WTC11 (cell line): ENCODE measurements around the gene PLXNA3. TPM values are rescaled to one million over a fixed set of nuclear protein-coding genes. Genes with fewer than 3 reads are reported as not detected.

Experiments used
- ATAC-seq: fragments of 200-7000 bp; cut with Tn5 transposase; 2 replicates; pipeline ENCODE4 v1.10.0; 2021; ENCODE audit warnings: mild to moderate bottlenecking, moderate library complexity
- CTCF ChIA-PET: fragments of 300-600 bp; sonication (Branson Sonifier 250); formaldehyde crosslinking; loops from one replicate; lab custom pipeline; 2021; ENCODE audit warnings: antibody characterized with exemption; lab: Charles Lee
- POLR2A ChIA-PET: fragments of 350-600 bp; sonication (Branson Sonifier 250); formaldehyde crosslinking; loops from one replicate; lab custom pipeline; 2021; ENCODE audit warnings: antibody characterized with exemption; lab: Charles Lee
- DNase-seq: peaks from one replicate; pipeline ENCODE4 v3.0.0; 2021; ENCODE audit warnings: low spot score
- H3K27ac Mint-ChIP-seq: 2 replicates; pipeline ENCODE4 v1.8.0; 2021; ENCODE audit warnings: mixed read lengths
- H3K27me3 Mint-ChIP-seq: 2 replicates; pipeline ENCODE4 v1.8.0; 2021; ENCODE audit warnings: low read depth, mild to moderate bottlenecking, moderate library complexity, mixed read lengths
- H3K36me3 Mint-ChIP-seq: 2 replicates; pipeline ENCODE4 v1.8.0; 2021; ENCODE audit warnings: mixed read lengths
- H3K4me1 Mint-ChIP-seq: 2 replicates; pipeline ENCODE4 v1.8.0; 2022; ENCODE audit warnings: mixed read lengths
- H3K4me3 Mint-ChIP-seq: 2 replicates; pipeline ENCODE4 v1.8.0; 2021; ENCODE audit warnings: mild to moderate bottlenecking, moderate library complexity, mixed read lengths
- H3K9me3 Mint-ChIP-seq: 2 replicates; pipeline ENCODE4 v1.8.0; 2021; ENCODE audit warnings: mixed read lengths
- ARID4B ChIP-seq: sonication (generic); formaldehyde crosslinking; IDR thresholded peaks from 2 replicates; pipeline ENCODE4 v1.8.0; 2023; ENCODE audit warnings: missing genetic modification reagents, mild to moderate bottlenecking, borderline replicate concordance
- ESRRA ChIP-seq: sonication (generic); formaldehyde crosslinking; IDR thresholded peaks from 2 replicates; pipeline ENCODE4 v1.8.1; 2022; ENCODE audit warnings: mild to moderate bottlenecking, missing genetic modification reagents, borderline replicate concordance
- ETV6 ChIP-seq: sonication (generic); formaldehyde crosslinking; IDR thresholded peaks from 2 replicates; pipeline ENCODE4 v1.8.1; 2022; ENCODE audit warnings: mild to moderate bottlenecking, missing genetic modification reagents
- GABPB1 ChIP-seq: sonication (generic); formaldehyde crosslinking; IDR thresholded peaks from 2 replicates; pipeline ENCODE4 v1.8.1; 2023; ENCODE audit warnings: mild to moderate bottlenecking, missing genetic modification reagents
- GRHL2 ChIP-seq: fragments of 250-450 bp; sonication (Bioruptor Pico); IDR thresholded peaks from 2 replicates; pipeline ENCODE4 v1.8.0; 2022; ENCODE audit warnings: mild to moderate bottlenecking, moderate library complexity; ENCODE audit not compliant: insufficient replicate concordance, severe bottlenecking
- IRF1 ChIP-seq: sonication (generic); formaldehyde crosslinking; IDR thresholded peaks from 2 replicates; pipeline ENCODE4 v1.8.0; 2023; ENCODE audit warnings: missing genetic modification reagents
- JAZF1 ChIP-seq: fragments of 250-450 bp; sonication (Bioruptor Pico); IDR thresholded peaks from 2 replicates; pipeline ENCODE4 v1.9.0; 2021; ENCODE audit warnings: moderate library complexity, mild to moderate bottlenecking, inconsistent platforms
- NFYB ChIP-seq: sonication (generic); formaldehyde crosslinking; conservative IDR thresholded peaks from 2 replicates; pipeline ENCODE4 v1.8.0; 2022; ENCODE audit warnings: low read depth, missing genetic modification reagents
- OVOL2 ChIP-seq: fragments of 250-450 bp; sonication (Bioruptor Pico); IDR thresholded peaks from 2 replicates; pipeline ENCODE4 v1.9.0; 2021; ENCODE audit warnings: mild to moderate bottlenecking, borderline replicate concordance
- RELA ChIP-seq: sonication (generic); formaldehyde crosslinking; IDR thresholded peaks from 2 replicates; pipeline ENCODE4 v1.8.1; 2022; ENCODE audit warnings: missing genetic modification reagents, mild to moderate bottlenecking, borderline replicate concordance
- SMAD4 ChIP-seq: sonication (generic); formaldehyde crosslinking; IDR thresholded peaks from 2 replicates; pipeline ENCODE4 v1.8.0; 2022; ENCODE audit warnings: mild to moderate bottlenecking, missing genetic modification reagents
- SP1 ChIP-seq: sonication (generic); formaldehyde crosslinking; conservative IDR thresholded peaks from 2 replicates; pipeline ENCODE4 v1.8.1; 2022; ENCODE audit warnings: missing genetic modification reagents
- TCF7 ChIP-seq: sonication (generic); formaldehyde crosslinking; IDR thresholded peaks from 2 replicates; pipeline ENCODE4 v1.8.0; 2022; ENCODE audit warnings: mild to moderate bottlenecking, low read depth, missing genetic modification reagents, moderate library complexity
- TEAD4 ChIP-seq: sonication (generic); formaldehyde crosslinking; IDR thresholded peaks from 2 replicates; pipeline ENCODE4 v1.8.0; 2022; ENCODE audit warnings: mild to moderate bottlenecking, missing genetic modification reagents
- ZNF121 ChIP-seq: sonication (generic); formaldehyde crosslinking; IDR thresholded peaks from 2 replicates; pipeline ENCODE4 v1.8.0; 2023; ENCODE audit warnings: missing genetic modification reagents
- ZNF263 ChIP-seq: sonication (generic); formaldehyde crosslinking; IDR thresholded peaks from 2 replicates; pipeline ENCODE4 v1.8.1; 2022; ENCODE audit warnings: low read depth, mild to moderate bottlenecking, moderate library complexity, missing genetic modification reagents
- ZNF416 ChIP-seq: fragments of 250-450 bp; sonication (Bioruptor Pico); IDR thresholded peaks from 2 replicates; pipeline ENCODE4 v1.9.0; 2021; ENCODE audit warnings: mild to moderate bottlenecking, inconsistent platforms
- ZNF671 ChIP-seq: fragments of 250-450 bp; sonication (Bioruptor Pico); IDR thresholded peaks from 2 replicates; pipeline ENCODE4 v1.8.0; 2021; ENCODE audit warnings: mild to moderate bottlenecking
- total RNA-seq: library from RNA; stranded (reverse); gene quantifications from 3 replicates; pipeline ENCODE4 v1.2.3, GENCODE V29; 2021
- TF ChIP-seq, protein P1 (sequence below): sonication (generic); formaldehyde crosslinking; IDR thresholded peaks from 2 replicates; pipeline ENCODE4 v1.8.0; 2022; ENCODE audit warnings: mild to moderate bottlenecking, missing genetic modification reagents
- TF ChIP-seq, protein P2 (sequence below): sonication (generic); formaldehyde crosslinking; IDR thresholded peaks from 2 replicates; pipeline ENCODE4 v1.8.1; 2023; ENCODE audit warnings: mild to moderate bottlenecking, missing genetic modification reagents, borderline replicate concordance
- TF ChIP-seq, protein P3 (sequence below): fragments of 250-450 bp; sonication (Bioruptor Pico); IDR thresholded peaks from 2 replicates; pipeline ENCODE4 v1.9.0; 2021; ENCODE audit warnings: mild to moderate bottlenecking
- TF ChIP-seq, protein P4 (sequence below): sonication (generic); formaldehyde crosslinking; IDR thresholded peaks from 2 replicates; pipeline ENCODE4 v1.8.1; 2023; ENCODE audit warnings: mild to moderate bottlenecking, missing genetic modification reagents, moderate library complexity

Gene PLXNA3
- total RNA-seq, 1 experiment from 2014 or later, result 26.6 TPM

DNA sequence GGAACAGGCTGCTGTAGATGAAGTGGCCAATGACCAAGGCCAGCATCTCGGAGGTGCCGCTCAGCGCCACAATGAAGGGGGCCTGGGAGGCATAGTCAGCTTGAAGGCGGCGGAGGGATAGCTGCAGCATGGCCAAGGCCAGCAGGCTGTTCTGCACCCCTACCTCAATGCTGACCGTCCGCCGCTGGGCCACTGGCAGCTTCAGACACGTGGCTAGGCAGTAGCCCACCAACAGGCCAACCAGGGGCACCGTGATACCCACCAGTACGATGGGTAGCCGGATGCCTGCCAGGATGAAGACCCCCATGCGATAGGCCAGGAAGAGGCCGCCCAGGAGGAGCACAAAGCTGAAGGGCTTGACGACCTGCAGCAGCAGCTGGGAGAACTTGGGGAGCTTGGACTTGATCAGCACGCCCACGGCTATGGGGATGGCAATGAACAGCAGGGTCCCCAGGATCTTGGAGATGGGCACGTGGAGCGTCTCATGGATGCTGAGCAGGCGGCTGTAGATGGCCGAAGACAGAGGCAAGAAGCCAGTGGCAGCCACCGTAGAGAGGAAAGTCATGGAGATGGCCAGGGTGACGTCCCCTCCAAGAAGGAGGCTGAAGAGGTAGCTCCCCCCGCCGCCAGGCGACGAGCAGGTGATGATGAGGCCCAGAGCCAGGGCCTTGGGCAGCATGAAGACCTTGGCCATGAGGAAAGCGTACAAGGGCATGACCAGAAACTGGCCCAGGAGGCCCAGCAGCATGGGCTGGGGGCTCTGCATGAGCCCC is 29.6 kb downstream of the PLXNA3 start (continued):
- TF ChIP-seq, protein P1, sequence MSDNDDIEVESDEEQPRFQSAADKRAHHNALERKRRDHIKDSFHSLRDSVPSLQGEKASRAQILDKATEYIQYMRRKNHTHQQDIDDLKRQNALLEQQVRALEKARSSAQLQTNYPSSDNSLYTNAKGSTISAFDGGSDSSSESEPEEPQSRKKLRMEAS, result no peak
- TF ChIP-seq, protein P2, sequence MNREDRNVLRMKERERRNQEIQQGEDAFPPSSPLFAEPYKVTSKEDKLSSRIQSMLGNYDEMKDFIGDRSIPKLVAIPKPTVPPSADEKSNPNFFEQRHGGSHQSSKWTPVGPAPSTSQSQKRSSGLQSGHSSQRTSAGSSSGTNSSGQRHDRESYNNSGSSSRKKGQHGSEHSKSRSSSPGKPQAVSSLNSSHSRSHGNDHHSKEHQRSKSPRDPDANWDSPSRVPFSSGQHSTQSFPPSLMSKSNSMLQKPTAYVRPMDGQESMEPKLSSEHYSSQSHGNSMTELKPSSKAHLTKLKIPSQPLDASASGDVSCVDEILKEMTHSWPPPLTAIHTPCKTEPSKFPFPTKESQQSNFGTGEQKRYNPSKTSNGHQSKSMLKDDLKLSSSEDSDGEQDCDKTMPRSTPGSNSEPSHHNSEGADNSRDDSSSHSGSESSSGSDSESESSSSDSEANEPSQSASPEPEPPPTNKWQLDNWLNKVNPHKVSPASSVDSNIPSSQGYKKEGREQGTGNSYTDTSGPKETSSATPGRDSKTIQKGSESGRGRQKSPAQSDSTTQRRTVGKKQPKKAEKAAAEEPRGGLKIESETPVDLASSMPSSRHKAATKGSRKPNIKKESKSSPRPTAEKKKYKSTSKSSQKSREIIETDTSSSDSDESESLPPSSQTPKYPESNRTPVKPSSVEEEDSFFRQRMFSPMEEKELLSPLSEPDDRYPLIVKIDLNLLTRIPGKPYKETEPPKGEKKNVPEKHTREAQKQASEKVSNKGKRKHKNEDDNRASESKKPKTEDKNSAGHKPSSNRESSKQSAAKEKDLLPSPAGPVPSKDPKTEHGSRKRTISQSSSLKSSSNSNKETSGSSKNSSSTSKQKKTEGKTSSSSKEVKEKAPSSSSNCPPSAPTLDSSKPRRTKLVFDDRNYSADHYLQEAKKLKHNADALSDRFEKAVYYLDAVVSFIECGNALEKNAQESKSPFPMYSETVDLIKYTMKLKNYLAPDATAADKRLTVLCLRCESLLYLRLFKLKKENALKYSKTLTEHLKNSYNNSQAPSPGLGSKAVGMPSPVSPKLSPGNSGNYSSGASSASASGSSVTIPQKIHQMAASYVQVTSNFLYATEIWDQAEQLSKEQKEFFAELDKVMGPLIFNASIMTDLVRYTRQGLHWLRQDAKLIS (CRISPR knock-in tag), result no peak
- no peak for TF ChIP-seq ESRRA (CRISPR knock-in tag)
- TF ChIP-seq ARID4B (CRISPR knock-in tag), result no peak
- TF ChIP-seq RELA (CRISPR knock-in tag), result no peak
- TF ChIP-seq ZNF416, result no peak
- no peak for TF ChIP-seq GRHL2 (CRISPR knock-in tag)
- no peak for TF ChIP-seq TEAD4
- TF ChIP-seq IRF1 (CRISPR knock-in tag), result no peak

GRCh38 chrX:154488336-154489075 is 30.4 kb downstream of the PLXNA3 start:
- TF ChIP-seq ZNF416, result no peak
- TF ChIP-seq SP1, result no peak
- TF ChIP-seq, protein P3, sequence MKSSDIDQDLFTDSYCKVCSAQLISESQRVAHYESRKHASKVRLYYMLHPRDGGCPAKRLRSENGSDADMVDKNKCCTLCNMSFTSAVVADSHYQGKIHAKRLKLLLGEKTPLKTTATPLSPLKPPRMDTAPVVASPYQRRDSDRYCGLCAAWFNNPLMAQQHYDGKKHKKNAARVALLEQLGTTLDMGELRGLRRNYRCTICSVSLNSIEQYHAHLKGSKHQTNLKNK, result no peak
- TF ChIP-seq SMAD4, result no peak
- TF ChIP-seq IRF1 (CRISPR knock-in tag), result no peak
- no peak for TF ChIP-seq ZNF121
- TF ChIP-seq ZNF671 (CRISPR knock-in tag), result no peak
- no peak for TF ChIP-seq JAZF1
- TF ChIP-seq TCF7 (CRISPR knock-in tag), result no peak
- TF ChIP-seq, protein P4, sequence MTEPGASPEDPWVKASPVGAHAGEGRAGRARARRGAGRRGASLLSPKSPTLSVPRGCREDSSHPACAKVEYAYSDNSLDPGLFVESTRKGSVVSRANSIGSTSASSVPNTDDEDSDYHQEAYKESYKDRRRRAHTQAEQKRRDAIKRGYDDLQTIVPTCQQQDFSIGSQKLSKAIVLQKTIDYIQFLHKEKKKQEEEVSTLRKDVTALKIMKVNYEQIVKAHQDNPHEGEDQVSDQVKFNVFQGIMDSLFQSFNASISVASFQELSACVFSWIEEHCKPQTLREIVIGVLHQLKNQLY (CRISPR knock-in tag), result no peak
- TF ChIP-seq OVOL2 (CRISPR knock-in tag), result no peak
- TF ChIP-seq GABPB1 (CRISPR knock-in tag), result no peak
- no peak for TF ChIP-seq ZNF263 (CRISPR knock-in tag)
- no peak for TF ChIP-seq NFYB
- no peak for TF ChIP-seq ETV6
- CTCF ChIA-PET, result no interaction called here
- Mint-ChIP-seq H3K4me1 (peaks cover 4% of the 10 kb centered on the region; the same call in 1 of the 2 replicates), H3K27ac (no peak overlapping the region), H3K9me3 (no peaks in the 10 kb centered on the region), H3K36me3 (no peaks in the 10 kb centered on the region; the same call in 1 of the 2 replicates), H3K27me3 (peaks cover 5% of the 10 kb centered on the region; the same call in 1 of the 2 replicates), H3K4me3 (no peak overlapping the region)
- POLR2A ChIA-PET, result interaction anchor here (1.2 kb wide), 1 partner anchor 39 kb away, joined by 5 read pairs; no protein-coding TSS in a partner anchor
- ATAC-seq, result no peak
- DNase-seq, result no peak
